ENCODE results near the gene TLE2.
"Not testable (repeated sequence)": the region's sequence is repeated elsewhere in the genome, so short reads cannot be mapped to it uniquely, and the experiment has no call there.

Gene TLE2

GRCh38 chr19:2982983-2983350 is 46.1 kb downstream of the TLE2 start:
- no peak for DNase-seq (ENCODE audit: low read depth)

GRCh38 chr19:2982561-2982960 is 46.5 kb downstream of the TLE2 start:
- DNase-seq (ENCODE audit: low read depth): no peak

- DNase-seq (ENCODE audit: low read depth): no peak
Observed at GRCh38 chr19:2981898-2982297, 47.2 kb downstream of the TLE2 start.

- no peak for DNase-seq (ENCODE audit: low read depth)
Observed at GRCh38 chr19:2978772-2979171, 50.3 kb downstream of the TLE2 start.

GRCh38 chr19:2978166-2978767 is 50.8 kb downstream of the TLE2 start:
- DNase-seq (ENCODE audit: low read depth): no peak

GRCh38 chr19:2977746-2978138 is 51.3 kb downstream of the TLE2 start:
- no peak for DNase-seq (ENCODE audit: low read depth)

GRCh38 chr19:2977001-2977745 is 51.9 kb downstream of the TLE2 start, which contains the start of gene TLE6:
Gene TLE6 (plus strand): TSS chr19:2977564. CDS start chr19:2978234, 670 bp downstream.
- DNase-seq (ENCODE audit: low read depth): peak; percentile 79

GRCh38 chr19:2976609-2977000 is 52.5 kb downstream of the TLE2 start:
- no peak for DNase-seq (ENCODE audit: low read depth)

- no peak for DNase-seq (ENCODE audit: low read depth)
Observed at GRCh38 chr19:2974342-2975041, 54.6 kb downstream of the TLE2 start.

GRCh38 chr19:2973229-2973628 is 55.9 kb downstream of the TLE2 start:
- no peak for DNase-seq (ENCODE audit: low read depth)

GRCh38 chr19:2970201-2970835 is 58.8 kb downstream of the TLE2 start:
- DNase-seq (ENCODE audit: low read depth): no peak

GRCh38 chr19:2969104-2969504 is 60.0 kb downstream of the TLE2 start:
- DNase-seq (ENCODE audit: low read depth): no peak

- DNase-seq (ENCODE audit: low read depth): no peak
Observed at GRCh38 chr19:2967972-2968371, 61.1 kb downstream of the TLE2 start.

- DNase-seq (ENCODE audit: low read depth): no peak
Observed at GRCh38 chr19:2964874-2965273, 64.2 kb downstream of the TLE2 start.

GRCh38 chr19:2963631-2964030 is 65.4 kb downstream of the TLE2 start:
- not testable (repeated sequence) for DNase-seq (ENCODE audit: low read depth)

GRCh38 chr19:2963122-2963521 is 66.0 kb downstream of the TLE2 start:
- no peak for DNase-seq (ENCODE audit: low read depth)

GRCh38 chr19:2962018-2962670 is 66.9 kb downstream of the TLE2 start:
- no peak for DNase-seq (ENCODE audit: low read depth)

GRCh38 chr19:2960120-2960519 is 69.0 kb downstream of the TLE2 start:
- no peak for DNase-seq (ENCODE audit: low read depth)

GRCh38 chr19:2957160-2957559 is 71.9 kb downstream of the TLE2 start:
- DNase-seq (ENCODE audit: low read depth): no peak

GRCh38 chr19:2952953-2953481 is 76.1 kb downstream of the TLE2 start:
- no peak for DNase-seq (ENCODE audit: low read depth)

- DNase-seq (ENCODE audit: low read depth): peak; percentile 100
Observed at GRCh38 chr19:2950286-2951124, 78.6 kb downstream of the TLE2 start.
